Measurements from ENCODE around the gene SORCS3. TPM values are rescaled to one million over a fixed set of nuclear protein-coding genes. Genes with fewer than 3 reads are reported as not detected.

Gene SORCS3
- total RNA-seq, 1 experiment from 2014 or later: not detected

- Histone ChIP-seq H3K27me3 (ENCODE audit: control insufficient read depth, insufficient read depth, low read length) (no peaks in the 10 kb centered on the region), H3K4me1 (ENCODE audit: control insufficient read depth, insufficient read depth, low read length) (no peaks in the 10 kb centered on the region), H3K36me3 (ENCODE audit: control insufficient read depth, insufficient read depth, low read length) (no peaks in the 10 kb centered on the region), H3K9me3 (ENCODE audit: control insufficient read depth, insufficient read depth, low read depth, low read length) (no peaks in the 10 kb centered on the region), H3K27ac (ENCODE audit: low read length) (no peak overlapping the region), H3K4me3 (ENCODE audit: low read depth in 2 of 2, low read length in 2 of 2) (no peak overlapping the region)
- POLR2A ChIA-PET: no interaction called here
- in situ Hi-C loops (cut with HindIII; ENCODE audit: low pct_unique_long_range_greater_than_20kb, low sequenced_read_pairs) (no loop called here), intact Hi-C loops (cut with micrococcal nuclease; ENCODE audit: unreplicated experiment) (no loop called here)
- CTCF ChIA-PET: no interaction called here
- TF ChIP-seq SIN3A (IDR thresholded peaks at IDR 0.05; ENCODE audit: borderline replicate concordance, insufficient read depth, low read depth, low read length): no peak
- TF ChIP-seq, protein P1, sequence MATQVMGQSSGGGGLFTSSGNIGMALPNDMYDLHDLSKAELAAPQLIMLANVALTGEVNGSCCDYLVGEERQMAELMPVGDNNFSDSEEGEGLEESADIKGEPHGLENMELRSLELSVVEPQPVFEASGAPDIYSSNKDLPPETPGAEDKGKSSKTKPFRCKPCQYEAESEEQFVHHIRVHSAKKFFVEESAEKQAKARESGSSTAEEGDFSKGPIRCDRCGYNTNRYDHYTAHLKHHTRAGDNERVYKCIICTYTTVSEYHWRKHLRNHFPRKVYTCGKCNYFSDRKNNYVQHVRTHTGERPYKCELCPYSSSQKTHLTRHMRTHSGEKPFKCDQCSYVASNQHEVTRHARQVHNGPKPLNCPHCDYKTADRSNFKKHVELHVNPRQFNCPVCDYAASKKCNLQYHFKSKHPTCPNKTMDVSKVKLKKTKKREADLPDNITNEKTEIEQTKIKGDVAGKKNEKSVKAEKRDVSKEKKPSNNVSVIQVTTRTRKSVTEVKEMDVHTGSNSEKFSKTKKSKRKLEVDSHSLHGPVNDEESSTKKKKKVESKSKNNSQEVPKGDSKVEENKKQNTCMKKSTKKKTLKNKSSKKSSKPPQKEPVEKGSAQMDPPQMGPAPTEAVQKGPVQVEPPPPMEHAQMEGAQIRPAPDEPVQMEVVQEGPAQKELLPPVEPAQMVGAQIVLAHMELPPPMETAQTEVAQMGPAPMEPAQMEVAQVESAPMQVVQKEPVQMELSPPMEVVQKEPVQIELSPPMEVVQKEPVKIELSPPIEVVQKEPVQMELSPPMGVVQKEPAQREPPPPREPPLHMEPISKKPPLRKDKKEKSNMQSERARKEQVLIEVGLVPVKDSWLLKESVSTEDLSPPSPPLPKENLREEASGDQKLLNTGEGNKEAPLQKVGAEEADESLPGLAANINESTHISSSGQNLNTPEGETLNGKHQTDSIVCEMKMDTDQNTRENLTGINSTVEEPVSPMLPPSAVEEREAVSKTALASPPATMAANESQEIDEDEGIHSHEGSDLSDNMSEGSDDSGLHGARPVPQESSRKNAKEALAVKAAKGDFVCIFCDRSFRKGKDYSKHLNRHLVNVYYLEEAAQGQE (IDR thresholded peaks at IDR 0.05; ENCODE audit: insufficient read depth in 1 of 2, low read depth in 2 of 2, low read length in 1 of 2): no peak
- TF ChIP-seq TCF7L2 (IDR thresholded peaks at IDR 0.05; ENCODE audit: low read depth, low read length): no peak
- TF ChIP-seq POLR2AphosphoS5 (IDR thresholded peaks at IDR 0.05; ENCODE audit: low read depth, low read length): no peak
- TF ChIP-seq, protein P2, sequence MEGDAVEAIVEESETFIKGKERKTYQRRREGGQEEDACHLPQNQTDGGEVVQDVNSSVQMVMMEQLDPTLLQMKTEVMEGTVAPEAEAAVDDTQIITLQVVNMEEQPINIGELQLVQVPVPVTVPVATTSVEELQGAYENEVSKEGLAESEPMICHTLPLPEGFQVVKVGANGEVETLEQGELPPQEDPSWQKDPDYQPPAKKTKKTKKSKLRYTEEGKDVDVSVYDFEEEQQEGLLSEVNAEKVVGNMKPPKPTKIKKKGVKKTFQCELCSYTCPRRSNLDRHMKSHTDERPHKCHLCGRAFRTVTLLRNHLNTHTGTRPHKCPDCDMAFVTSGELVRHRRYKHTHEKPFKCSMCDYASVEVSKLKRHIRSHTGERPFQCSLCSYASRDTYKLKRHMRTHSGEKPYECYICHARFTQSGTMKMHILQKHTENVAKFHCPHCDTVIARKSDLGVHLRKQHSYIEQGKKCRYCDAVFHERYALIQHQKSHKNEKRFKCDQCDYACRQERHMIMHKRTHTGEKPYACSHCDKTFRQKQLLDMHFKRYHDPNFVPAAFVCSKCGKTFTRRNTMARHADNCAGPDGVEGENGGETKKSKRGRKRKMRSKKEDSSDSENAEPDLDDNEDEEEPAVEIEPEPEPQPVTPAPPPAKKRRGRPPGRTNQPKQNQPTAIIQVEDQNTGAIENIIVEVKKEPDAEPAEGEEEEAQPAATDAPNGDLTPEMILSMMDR (IDR thresholded peaks at IDR 0.05): no peak
- DNase-seq (ENCODE audit: low read depth, low spot score) (no peak), ATAC-seq (no peak)
- no TSS peak for BruUV-seq (replicated peaks)
Observed at GRCh38 chr10:105149371-105149891, 508.3 kb downstream of the SORCS3 start.

DNA sequence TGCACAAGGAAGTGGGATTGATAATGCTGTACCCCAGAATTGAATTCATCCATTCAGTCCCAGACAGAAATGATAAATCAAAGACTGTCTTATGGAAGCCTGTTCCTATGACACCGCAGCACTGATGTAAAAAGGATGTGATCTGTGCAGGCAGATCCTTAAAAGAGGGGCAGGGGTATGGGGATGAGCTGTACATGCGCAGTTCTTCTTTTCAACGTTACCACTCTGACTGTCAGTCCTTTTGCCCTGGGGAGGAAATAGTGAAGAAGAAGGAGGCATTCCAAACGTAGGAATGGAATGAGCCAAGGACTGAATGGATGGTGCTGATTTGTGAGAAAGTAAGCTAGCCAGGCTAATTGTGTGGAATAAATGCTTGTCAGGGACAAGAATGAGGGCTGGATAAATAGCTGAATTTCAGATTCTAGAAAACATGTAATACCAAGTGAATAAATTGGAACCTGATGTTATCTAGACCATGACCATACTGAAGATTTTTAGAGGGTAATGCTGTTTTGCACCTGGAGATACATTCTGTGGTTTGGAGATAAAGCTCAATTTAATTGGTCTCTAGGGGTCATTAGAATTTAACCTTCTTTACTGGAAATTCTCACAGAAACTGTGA lies 509.3 kb downstream of the SORCS3 start:
- H3K36me3 ChIP-seq (ENCODE audit: control insufficient read depth, insufficient read depth, low read length): no peaks in the 10 kb centered on the region
- POLR2A ChIA-PET: no interaction called here
- BruUV-seq (replicated peaks): no TSS peak
- H3K27ac ChIP-seq (ENCODE audit: low read length): no peak overlapping the region
- CTCF ChIA-PET: no interaction called here
- ATAC-seq (no peak), DNase-seq (ENCODE audit: low read depth, low spot score) (no peak)
- H3K9me3 ChIP-seq (ENCODE audit: control insufficient read depth, insufficient read depth, low read depth, low read length): no peaks in the 10 kb centered on the region
- no peaks in the 10 kb centered on the region for H3K4me1 ChIP-seq (ENCODE audit: control insufficient read depth, insufficient read depth, low read length)
- intact Hi-C loops (cut with micrococcal nuclease; ENCODE audit: unreplicated experiment) (no loop called here), in situ Hi-C loops (cut with HindIII; ENCODE audit: low pct_unique_long_range_greater_than_20kb, low sequenced_read_pairs) (no loop called here)
- no peaks in the 10 kb centered on the region for H3K27me3 ChIP-seq (ENCODE audit: control insufficient read depth, insufficient read depth, low read length)
- H3K4me3 ChIP-seq (ENCODE audit: low read depth in 2 of 2, low read length in 2 of 2): no peak overlapping the region
- TF ChIP-seq, protein P1 (IDR thresholded peaks at IDR 0.05; ENCODE audit: insufficient read depth in 1 of 2, low read depth in 2 of 2, low read length in 1 of 2): no peak
- TF ChIP-seq, protein P2 (IDR thresholded peaks at IDR 0.05): no peak
- TF ChIP-seq POLR2AphosphoS5 (IDR thresholded peaks at IDR 0.05; ENCODE audit: low read depth, low read length) (no peak), TCF7L2 (IDR thresholded peaks at IDR 0.05; ENCODE audit: low read depth, low read length) (no peak), SIN3A (IDR thresholded peaks at IDR 0.05; ENCODE audit: borderline replicate concordance, insufficient read depth, low read depth, low read length) (no peak)
